GM12892 (cell line): ENCODE results near the gene R3HDM4.

Experiments
- DNase-seq: peaks from one replicate; pipeline ENCODE4 v3.0.0; 2011; ENCODE audit not compliant: insufficient read length
- FAIRE-seq: peaks from 2 replicates; lab custom pipeline; 2011; peaks lifted over from hg19 to GRCh38; lab: Jason Lieb, UNC
- POLR2A ChIP-seq: IDR thresholded peaks from 2 replicates; pipeline ENCODE4 v1.6.1; 2011; ENCODE audit warnings: low read depth, low read length, control low read depth
- POLR2AphosphoS5 ChIP-seq: IDR thresholded peaks from 2 replicates; pipeline ENCODE4 v1.6.1; 2011; ENCODE audit warnings: low read depth, low read length, control low read depth
- TAF1 ChIP-seq: IDR thresholded peaks from 2 replicates; pipeline ENCODE4 v1.6.1; 2011; ENCODE audit warnings: low read depth, mild to moderate bottlenecking, control low read depth, low read length, borderline replicate concordance

R3HDM4 gene

GRCh38 chr19:953445-954271 is 40.6 kb upstream of the R3HDM4 start:
- FAIRE-seq (peak; percentile 50), DNase-seq (no peak)
- TF ChIP-seq POLR2A (no peak), TAF1 (no peak), POLR2AphosphoS5 (no peak)

DNA sequence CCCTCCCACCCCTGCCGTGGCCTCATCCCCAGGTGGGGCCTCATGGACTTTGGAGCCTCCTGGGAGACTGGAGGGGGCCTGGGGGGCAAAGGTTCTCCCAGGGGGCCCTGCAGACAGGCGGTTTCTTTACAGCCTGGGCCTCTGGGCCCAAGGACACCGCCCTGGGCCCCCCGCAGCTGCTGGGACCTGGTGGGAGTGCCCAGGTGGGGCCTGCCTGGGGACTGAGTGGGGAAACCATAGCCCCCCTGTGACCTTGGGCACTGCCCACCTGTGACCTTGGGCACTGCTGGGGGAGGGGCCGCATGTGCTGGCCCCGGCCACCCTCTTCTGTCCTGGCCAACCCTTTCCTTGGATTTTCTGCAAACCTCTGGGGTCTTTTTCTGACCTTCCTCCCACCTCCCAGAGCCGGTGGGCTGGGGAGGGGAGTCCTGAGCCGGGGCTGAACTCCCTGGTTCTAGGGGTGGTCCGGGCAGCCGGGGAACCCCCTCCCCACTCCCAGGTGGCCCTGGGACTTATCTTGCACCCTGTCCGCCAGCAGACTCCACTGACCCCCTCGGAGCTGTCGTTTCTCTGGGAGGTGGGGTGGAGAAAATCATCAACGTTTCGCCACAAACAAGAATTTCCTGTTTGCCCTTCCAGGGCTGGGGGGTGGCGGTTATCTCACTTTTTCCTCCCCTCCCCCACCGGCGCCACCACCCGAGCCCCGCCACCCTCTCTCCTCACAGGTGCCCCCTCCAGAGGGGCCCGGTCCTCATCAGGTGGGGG is 39.8 kb upstream of the R3HDM4 start:
- no peak for DNase-seq
- peak; percentile 73 for FAIRE-seq
- TF ChIP-seq POLR2A = no peak
- no peak for TF ChIP-seq TAF1
- TF ChIP-seq POLR2AphosphoS5 = no peak

GRCh38 chr19:952049-952679 is 39.1 kb upstream of the R3HDM4 start:
- FAIRE-seq (peak; percentile 60), DNase-seq (no peak)
- TF ChIP-seq POLR2AphosphoS5 (no peak), POLR2A (no peak), TAF1 (no peak)

DNA sequence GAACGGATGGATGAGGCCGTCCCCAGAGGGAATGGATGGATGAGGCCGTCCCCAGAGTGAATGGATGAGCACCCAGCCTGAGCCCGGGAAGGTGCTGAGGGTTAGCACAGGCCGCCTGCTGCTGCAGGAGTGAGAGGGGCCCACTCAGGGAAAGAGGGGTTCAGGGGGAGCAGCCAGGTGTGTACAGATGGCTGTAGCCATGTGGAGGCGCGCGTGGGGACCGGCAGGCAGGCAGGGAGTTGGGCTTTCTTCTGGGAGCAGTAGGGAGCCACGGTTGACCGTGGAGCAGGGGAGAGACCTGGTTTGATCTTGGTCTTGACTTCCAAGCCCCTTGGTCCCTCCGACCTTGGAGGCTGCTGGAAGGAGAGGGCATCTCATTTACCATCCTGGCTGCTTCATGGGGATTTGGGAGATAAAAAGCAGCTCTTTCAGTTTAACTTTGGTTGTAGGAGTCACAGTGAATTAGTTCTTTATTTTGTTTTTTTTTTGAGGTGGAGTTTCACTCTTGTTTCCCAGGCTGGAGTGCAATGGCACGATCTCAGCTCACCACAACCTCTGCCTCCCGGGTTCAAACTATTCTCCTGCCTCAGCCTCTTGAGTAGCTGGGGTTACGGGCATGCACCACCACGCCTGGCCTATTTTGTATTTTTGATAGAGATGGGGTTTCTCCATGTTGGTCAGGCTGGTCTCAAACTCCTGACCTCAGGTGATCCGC is 37.5 kb upstream of the R3HDM4 start:
- FAIRE-seq = peak; percentile 62
- no peak for DNase-seq
- TF ChIP-seq POLR2A (no peak), TAF1 (no peak), POLR2AphosphoS5 (no peak)

DNA sequence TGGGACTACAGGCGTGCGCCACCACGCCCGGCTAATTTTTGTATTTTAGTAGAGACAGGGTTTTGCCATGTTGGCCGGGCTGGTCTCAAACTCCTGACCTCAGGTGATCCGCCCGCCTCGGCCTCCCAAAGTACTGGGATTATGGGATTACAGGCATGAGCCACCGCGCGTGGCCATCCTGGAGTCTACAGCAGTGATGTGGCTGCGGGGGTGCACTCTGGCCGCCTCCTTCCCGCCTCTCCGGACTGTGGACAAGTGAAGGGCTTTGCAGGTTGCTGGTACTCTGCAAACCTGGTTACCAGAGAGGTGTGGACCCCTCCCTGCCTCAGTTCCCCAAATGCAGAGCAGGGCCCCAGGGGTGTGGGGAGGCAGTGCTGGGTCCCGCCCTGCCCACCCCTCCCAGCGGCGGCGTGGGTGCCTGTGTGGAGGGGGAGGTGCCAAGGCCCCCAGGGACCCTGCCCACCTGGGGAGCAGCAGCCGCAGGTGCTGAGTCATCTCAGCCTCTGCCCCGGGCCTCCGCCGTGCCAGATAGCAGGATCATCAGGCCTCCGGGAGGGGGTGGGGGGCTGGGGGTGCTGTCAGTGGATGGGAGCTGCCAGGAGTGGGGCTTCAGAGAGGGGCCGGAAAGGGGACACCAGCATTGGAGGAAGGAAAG is 36.0 kb upstream of the R3HDM4 start:
- FAIRE-seq (peak; percentile 84), DNase-seq (no peak)
- no peak for TF ChIP-seq POLR2A
- TF ChIP-seq TAF1 = no peak
- TF ChIP-seq POLR2AphosphoS5 = no peak

DNA sequence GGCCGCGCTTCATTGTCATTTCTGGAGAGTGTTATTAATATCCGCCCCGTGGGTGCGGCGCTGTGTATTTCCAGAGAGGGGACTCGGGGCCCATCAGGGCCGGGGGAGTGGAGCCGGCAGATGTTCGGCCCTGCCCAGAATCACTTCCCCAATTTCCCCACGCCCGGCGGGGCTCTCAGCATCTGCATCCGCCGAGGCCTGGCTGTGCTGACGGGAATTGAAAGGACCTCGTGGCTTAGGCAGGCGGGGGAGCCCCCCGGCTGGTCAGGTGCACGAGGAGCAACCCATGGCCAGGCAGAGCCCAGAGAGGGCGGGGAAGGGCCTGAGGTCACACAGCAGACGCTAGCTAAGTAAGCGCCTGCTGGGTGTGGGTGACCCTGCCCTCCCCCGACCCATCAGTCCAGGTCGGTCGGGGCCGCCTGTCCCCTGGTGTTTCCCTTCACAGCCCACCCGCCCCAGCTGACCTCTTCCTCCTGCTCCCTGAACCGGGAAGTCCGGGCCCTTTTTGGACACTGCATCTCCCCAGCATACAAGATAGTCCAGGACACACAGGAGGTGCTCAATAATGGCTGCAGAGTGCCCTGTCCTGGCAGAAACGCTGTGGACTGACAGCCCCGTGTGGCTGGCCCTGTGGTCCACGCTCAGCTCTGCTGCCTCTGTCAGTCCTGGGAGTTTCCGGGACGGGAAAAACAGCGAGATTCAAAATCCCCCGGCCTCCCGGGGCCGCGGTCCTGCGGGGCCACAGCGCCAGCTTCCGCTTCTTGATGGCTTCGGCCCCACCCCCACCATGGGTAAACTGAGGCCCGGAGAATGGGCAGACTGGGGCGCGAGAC is 34.9 kb upstream of the R3HDM4 start:
- peak; percentile 96 for FAIRE-seq
- TF ChIP-seq POLR2AphosphoS5 (peak; percentile 63; the same call in 1 of the 2 replicates), POLR2A (no peak), TAF1 (0 out of 2 replicates have a peak, but pooled peaks have one; percentile 33)
- DNase-seq = peak; percentile 94

GRCh38 chr19:947090-947706 is 34.2 kb upstream of the R3HDM4 start:
- no peak for FAIRE-seq
- TF ChIP-seq TAF1 (0 out of 2 replicates have a peak, but pooled peaks have one; percentile 32), POLR2A (peak; percentile 6; the same call in 1 of the 2 replicates), POLR2AphosphoS5 (no peak)
- DNase-seq = no peak

DNA sequence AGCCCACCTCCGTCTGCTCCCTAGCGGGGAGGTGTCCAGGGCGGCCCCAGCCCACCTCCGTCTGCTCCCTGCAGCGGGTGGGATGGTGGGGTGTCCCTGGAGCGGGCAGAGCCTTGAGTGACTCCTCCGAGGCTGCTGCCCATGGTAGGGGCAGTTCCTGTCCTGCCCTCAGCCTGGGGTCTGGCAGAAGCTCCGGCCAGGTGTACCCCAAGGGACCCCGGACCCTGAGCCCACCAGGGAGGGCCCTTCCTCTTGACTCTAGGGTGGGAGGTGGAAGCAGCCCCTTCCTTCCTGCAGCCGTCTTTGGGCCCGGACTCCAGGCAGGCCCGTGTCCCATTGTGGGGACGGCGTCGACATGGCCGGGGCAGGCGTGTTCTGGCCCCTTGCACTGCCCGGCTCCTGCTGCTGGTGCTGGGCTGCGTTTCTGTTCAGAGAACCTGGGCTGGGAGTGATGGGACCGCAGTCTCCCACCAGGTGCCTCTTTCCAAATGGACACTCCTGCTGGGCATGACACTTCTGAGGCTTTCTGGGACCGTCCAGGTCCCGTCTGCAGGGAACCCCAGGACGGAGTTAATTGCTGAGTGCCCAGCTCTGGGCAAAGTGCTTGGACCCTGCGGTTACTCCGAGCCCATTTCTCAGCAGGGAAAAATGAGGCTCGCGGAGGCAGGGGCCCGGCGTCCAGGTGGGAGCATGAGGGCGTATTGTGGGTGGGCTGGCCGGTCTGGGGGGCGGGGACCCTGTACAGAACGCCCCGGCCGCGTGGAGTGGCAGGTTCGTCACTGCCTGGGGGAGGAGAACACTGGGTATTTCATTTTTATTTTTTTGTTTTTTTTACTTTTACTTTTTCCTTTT is 32.6 kb upstream of the R3HDM4 start:
- no peak for DNase-seq
- FAIRE-seq = no peak
- TF ChIP-seq POLR2A (0 out of 2 replicates have a peak, but pooled peaks have one; percentile 11), TAF1 (no peak)

GRCh38 chr19:944663-945241 is 31.7 kb upstream of the R3HDM4 start:
- TF ChIP-seq POLR2A (no peak), POLR2AphosphoS5 (no peak), TAF1 (no peak)
- DNase-seq (no peak), FAIRE-seq (no peak)
